T-helper 1 cell treated with Interleukin-12 subunit alpha and Interleukin-12 subunit beta and Interleukin-4 antibody, amounts not matched to agents 30 ng/mL and 1 ng/mL, for 36 hours (primary cell): ENCODE data around the gene R3HDML. TPM values are rescaled to one million over a fixed set of nuclear protein-coding genes. Genes with fewer than 3 reads are reported as not detected.

ENCODE experiments used
- intact Hi-C: fragments of 100-400 bp; cut with micrococcal nuclease; formaldehyde crosslinking; loops from one replicate; pipeline ENCODE4 v1.15.1; 2024
- total RNA-seq: library from RNA; stranded (reverse); gene quantifications from 2 replicates; pipeline ENCODE4 v1.2.3, GENCODE V29; 2022

R3HDML gene
- total RNA-seq, 1 donor from 2014 or later = not detected

GRCh38 chr20:44396369-44397130 is 59.7 kb downstream of the R3HDML start:
- intact Hi-C loops = no loop called here

- intact Hi-C loops = no loop called here
Measured at GRCh38 chr20:44398335-44398734, 61.5 kb downstream of the R3HDML start.

GRCh38 chr20:44399446-44399845 is 62.6 kb downstream of the R3HDML start:
- intact Hi-C loops = no loop called here

GRCh38 chr20:44400671-44400969 is 63.8 kb downstream of the R3HDML start:
- intact Hi-C loops = no loop called here

Other genes starting within 250 kb of the R3HDML start
- gene JPH2, start 149.9 kb upstream of the R3HDML start, total RNA-seq = not detected in 2 replicates
- gene OSER1, start 126.3 kb upstream of the R3HDML start, total RNA-seq = 25.3 and 26.0 TPM in 2 replicates
- not detected in 2 replicates for gene GDAP1L1, start 89.7 kb upstream of the R3HDML start, total RNA-seq
- gene FITM2, start 25.8 kb upstream of the R3HDML start, total RNA-seq = 3.1 and 3.3 TPM in 2 replicates
- gene HNF4A, start 18.7 kb downstream of the R3HDML start, total RNA-seq = not detected in 2 replicates
- 23.8 and 29.2 TPM in 2 replicates for gene TTPAL, start 138.8 kb downstream of the R3HDML start, total RNA-seq
- gene SERINC3, start 185.0 kb downstream of the R3HDML start, total RNA-seq = 82.0 and 82.4 TPM in 2 replicates
- gene PKIG, start 245.5 kb downstream of the R3HDML start, total RNA-seq = 3.9 and 4.4 TPM in 2 replicates